ENCODE measurements around the gene SNRPA.

The SNRPA gene

GRCh38 chr19:40750874-40751537 is at the start of gene SNRPA:
Gene SNRPA, plus strand, starts transcription at chr19:40751203. Its CDS starts 206 bp downstream, at chr19:40751409.
- peaks cover 3% of the 10 kb centered on the region for H3K36me3 ChIP-seq (ENCODE audit: control insufficient read depth, insufficient read depth, low read length, severe bottlenecking)
- H3K4me1 ChIP-seq (ENCODE audit: control insufficient read depth, insufficient read depth, low read length), result peaks cover 33% of the 10 kb centered on the region
- peak within 1 kb of the TSS; percentile 98 for H3K9ac ChIP-seq (ENCODE audit: low read length)
- H3K4me3 ChIP-seq (ENCODE audit: low read length), result peak within 1 kb of the TSS; percentile 95
- no peaks in the 10 kb centered on the region for H3K27me3 ChIP-seq (replicated peaks; ENCODE audit: control insufficient read depth, insufficient read depth, low read length)
- no peaks in the 10 kb centered on the region for H3K9me3 ChIP-seq (ENCODE audit: control insufficient read depth, low read length)
- DNase-seq (ENCODE audit: low read depth), result peak; percentile 99

- H3K9ac ChIP-seq (ENCODE audit: low read length), result no peak overlapping the region
- no peaks in the 10 kb centered on the region for H3K27me3 ChIP-seq (replicated peaks; ENCODE audit: control insufficient read depth, insufficient read depth, low read length)
- no peak for DNase-seq (ENCODE audit: low read depth)
- H3K9me3 ChIP-seq (ENCODE audit: control insufficient read depth, low read length), result no peaks in the 10 kb centered on the region
- H3K36me3 ChIP-seq (ENCODE audit: control insufficient read depth, insufficient read depth, low read length, severe bottlenecking), result peaks cover 49% of the 10 kb centered on the region
- no peak overlapping the region for H3K4me3 ChIP-seq (ENCODE audit: low read length)
- H3K4me1 ChIP-seq (ENCODE audit: control insufficient read depth, insufficient read depth, low read length), result peaks cover 11% of the 10 kb centered on the region
Observed at GRCh38 chr19:40701758-40702157, 49.2 kb upstream of the SNRPA start.

- peaks cover 11% of the 10 kb centered on the region for H3K4me1 ChIP-seq (ENCODE audit: control insufficient read depth, insufficient read depth, low read length)
- H3K36me3 ChIP-seq (ENCODE audit: control insufficient read depth, insufficient read depth, low read length, severe bottlenecking), result peaks cover 51% of the 10 kb centered on the region
- H3K27me3 ChIP-seq (replicated peaks; ENCODE audit: control insufficient read depth, insufficient read depth, low read length), result no peaks in the 10 kb centered on the region
- no peaks in the 10 kb centered on the region for H3K9me3 ChIP-seq (ENCODE audit: control insufficient read depth, low read length)
- no peak overlapping the region for H3K4me3 ChIP-seq (ENCODE audit: low read length)
- no peak overlapping the region for H3K9ac ChIP-seq (ENCODE audit: low read length)
- peak; percentile 35 for DNase-seq (ENCODE audit: low read depth)
Observed at GRCh38 chr19:40702337-40703012, 48.5 kb upstream of the SNRPA start.

- Histone ChIP-seq H3K27me3 (replicated peaks; ENCODE audit: control insufficient read depth, insufficient read depth, low read length) (no peaks in the 10 kb centered on the region), H3K4me3 (ENCODE audit: low read length) (no peak overlapping the region), H3K9ac (ENCODE audit: low read length) (no peak overlapping the region), H3K9me3 (ENCODE audit: control insufficient read depth, low read length) (no peaks in the 10 kb centered on the region), H3K36me3 (ENCODE audit: control insufficient read depth, insufficient read depth, low read length, severe bottlenecking) (peaks cover 59% of the 10 kb centered on the region), H3K4me1 (ENCODE audit: control insufficient read depth, insufficient read depth, low read length) (peaks cover 11% of the 10 kb centered on the region)
- no peak for DNase-seq (ENCODE audit: low read depth)
Observed at GRCh38 chr19:40703029-40703755, 47.8 kb upstream of the SNRPA start.

GRCh38 chr19:40704491-40705361 is 46.3 kb upstream of the SNRPA start:
- H3K4me3 ChIP-seq (ENCODE audit: low read length), result no peak overlapping the region
- DNase-seq (ENCODE audit: low read depth), result no peak
- peaks cover 11% of the 10 kb centered on the region for H3K4me1 ChIP-seq (ENCODE audit: control insufficient read depth, insufficient read depth, low read length)
- H3K36me3 ChIP-seq (ENCODE audit: control insufficient read depth, insufficient read depth, low read length, severe bottlenecking), result peaks cover 74% of the 10 kb centered on the region
- H3K27me3 ChIP-seq (replicated peaks; ENCODE audit: control insufficient read depth, insufficient read depth, low read length), result no peaks in the 10 kb centered on the region
- H3K9ac ChIP-seq (ENCODE audit: low read length), result no peak overlapping the region
- H3K9me3 ChIP-seq (ENCODE audit: control insufficient read depth, low read length), result no peaks in the 10 kb centered on the region

GRCh38 chr19:40705362-40705651 is 45.7 kb upstream of the SNRPA start:
- peaks cover 11% of the 10 kb centered on the region for H3K4me1 ChIP-seq (ENCODE audit: control insufficient read depth, insufficient read depth, low read length)
- H3K4me3 ChIP-seq (ENCODE audit: low read length), result no peak overlapping the region
- peaks cover 77% of the 10 kb centered on the region for H3K36me3 ChIP-seq (ENCODE audit: control insufficient read depth, insufficient read depth, low read length, severe bottlenecking)
- H3K27me3 ChIP-seq (replicated peaks; ENCODE audit: control insufficient read depth, insufficient read depth, low read length), result no peaks in the 10 kb centered on the region
- DNase-seq (ENCODE audit: low read depth), result no peak
- H3K9me3 ChIP-seq (ENCODE audit: control insufficient read depth, low read length), result no peaks in the 10 kb centered on the region
- no peak overlapping the region for H3K9ac ChIP-seq (ENCODE audit: low read length)

GRCh38 chr19:40705950-40706619 is 44.9 kb upstream of the SNRPA start:
- H3K9me3 ChIP-seq (ENCODE audit: control insufficient read depth, low read length), result no peaks in the 10 kb centered on the region
- no peak for DNase-seq (ENCODE audit: low read depth)
- H3K4me3 ChIP-seq (ENCODE audit: low read length), result no peak overlapping the region
- H3K27me3 ChIP-seq (replicated peaks; ENCODE audit: control insufficient read depth, insufficient read depth, low read length), result no peaks in the 10 kb centered on the region
- H3K4me1 ChIP-seq (ENCODE audit: control insufficient read depth, insufficient read depth, low read length), result peaks cover 11% of the 10 kb centered on the region
- H3K9ac ChIP-seq (ENCODE audit: low read length), result no peak overlapping the region
- peaks cover 72% of the 10 kb centered on the region for H3K36me3 ChIP-seq (ENCODE audit: control insufficient read depth, insufficient read depth, low read length, severe bottlenecking)

- Histone ChIP-seq H3K36me3 (ENCODE audit: control insufficient read depth, insufficient read depth, low read length, severe bottlenecking) (peaks cover 59% of the 10 kb centered on the region), H3K9ac (ENCODE audit: low read length) (no peak overlapping the region), H3K4me1 (ENCODE audit: control insufficient read depth, insufficient read depth, low read length) (peaks cover 11% of the 10 kb centered on the region), H3K4me3 (ENCODE audit: low read length) (no peak overlapping the region), H3K27me3 (replicated peaks; ENCODE audit: control insufficient read depth, insufficient read depth, low read length) (no peaks in the 10 kb centered on the region), H3K9me3 (ENCODE audit: control insufficient read depth, low read length) (no peaks in the 10 kb centered on the region)
- DNase-seq (ENCODE audit: low read depth), result no peak
Observed at GRCh38 chr19:40707615-40708014, 43.4 kb upstream of the SNRPA start.

- Histone ChIP-seq H3K4me3 (ENCODE audit: low read length) (no peak overlapping the region), H3K27me3 (replicated peaks; ENCODE audit: control insufficient read depth, insufficient read depth, low read length) (no peaks in the 10 kb centered on the region), H3K36me3 (ENCODE audit: control insufficient read depth, insufficient read depth, low read length, severe bottlenecking) (peaks cover 38% of the 10 kb centered on the region), H3K9me3 (ENCODE audit: control insufficient read depth, low read length) (no peaks in the 10 kb centered on the region), H3K4me1 (ENCODE audit: control insufficient read depth, insufficient read depth, low read length) (peaks cover 15% of the 10 kb centered on the region), H3K9ac (ENCODE audit: low read length) (no peak overlapping the region)
- DNase-seq (ENCODE audit: low read depth), result no peak
Observed at GRCh38 chr19:40709817-40710216, 41.2 kb upstream of the SNRPA start.

GRCh38 chr19:40713939-40714338 is 37.1 kb upstream of the SNRPA start:
- peaks cover 14% of the 10 kb centered on the region for H3K36me3 ChIP-seq (ENCODE audit: control insufficient read depth, insufficient read depth, low read length, severe bottlenecking)
- peak overlapping the region; percentile 98 for H3K4me3 ChIP-seq (ENCODE audit: low read length)
- no peak for DNase-seq (ENCODE audit: low read depth)
- peaks cover 16% of the 10 kb centered on the region for H3K4me1 ChIP-seq (ENCODE audit: control insufficient read depth, insufficient read depth, low read length)
- peak overlapping the region; percentile 100 for H3K9ac ChIP-seq (ENCODE audit: low read length)
- no peaks in the 10 kb centered on the region for H3K27me3 ChIP-seq (replicated peaks; ENCODE audit: control insufficient read depth, insufficient read depth, low read length)
- H3K9me3 ChIP-seq (ENCODE audit: control insufficient read depth, low read length), result no peaks in the 10 kb centered on the region

All from adipocyte (in vitro differentiated cells).